GM19023 (cell line): ENCODE data around the gene AKR1E2.

ENCODE experiments used
- ATAC-seq: cut with Tn5 transposase; IDR thresholded peaks from one replicate; pipeline ENCODE4 v1.9.1; 2021; ENCODE audit warnings: mild to moderate bottlenecking, moderate library complexity; ENCODE audit not compliant: unreplicated experiment

AKR1E2 gene

GRCh38 chr10:4889959-4890358 is 64.0 kb downstream of the AKR1E2 start:
- no peak for ATAC-seq

- no peak for ATAC-seq
Observed at GRCh38 chr10:4892681-4893080, 66.7 kb downstream of the AKR1E2 start.

DNA sequence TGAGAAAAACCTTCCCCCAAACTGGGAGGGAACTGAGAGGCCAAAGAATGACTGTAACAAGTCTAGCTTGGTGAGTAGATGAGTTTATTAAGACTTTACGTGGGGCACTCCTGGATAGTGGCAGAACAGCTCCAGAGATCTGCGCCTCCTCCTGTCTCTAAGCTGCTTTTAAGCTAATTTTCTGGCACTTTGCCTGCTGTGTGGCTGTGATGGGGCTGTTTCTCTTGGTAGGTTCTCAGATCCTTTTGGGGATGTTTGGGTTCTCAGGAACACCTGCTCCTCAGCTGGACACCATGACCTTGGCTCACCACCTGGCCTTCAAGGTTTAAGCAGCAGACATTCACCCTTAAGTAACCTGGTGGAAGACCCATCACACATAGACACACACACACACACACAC is 68.3 kb downstream of the AKR1E2 start:
- no peak for ATAC-seq
